PC-3 (cell line): ENCODE data around the gene SHISAL2A. TPM values are rescaled to one million over a fixed set of nuclear protein-coding genes. Genes with fewer than 3 reads are reported as not detected.

Experiments
- ATAC-seq: fragments of 200-7000 bp; cut with Tn5 transposase; 2 replicates; pipeline ENCODE4 v1.9.1; 2020; ENCODE audit warnings: mild to moderate bottlenecking, moderate library complexity
- BruUV-seq: library from RNA; stranded (reverse); fragments of 400-500 nt; replicated peaks from 2 replicates; lab custom pipeline; 2021; lab: Mats Ljungman, UMichigan
- CTCF ChIA-PET: fragments of 300-600 bp; sonication (Branson Sonifier 250); formaldehyde crosslinking; loops from one replicate; lab custom pipeline; 2022; ENCODE audit warnings: antibody characterized with exemption; lab: Charles Lee
- POLR2A ChIA-PET: fragments of 300-600 bp; sonication (Branson Sonifier 250); formaldehyde crosslinking; loops from one replicate; lab custom pipeline; 2022; ENCODE audit warnings: antibody characterized with exemption; ENCODE audit not compliant: unreplicated experiment; lab: Charles Lee
- DNase-seq: peaks from one replicate; pipeline ENCODE4 v3.0.0-alpha.2; 2015
- H2AFZ ChIP-seq: fragments of 300-600 bp; sonication (generic); 2 replicates; pipeline ENCODE4 v1.6.0; 2016; ENCODE audit warnings: antibody characterized with exemption, low read length
- H3F3A ChIP-seq: fragments of 300-600 bp; sonication (generic); one replicate; pipeline ENCODE4 v1.6.0; 2017; ENCODE audit warnings: antibody characterized with exemption, low read length, control low read depth, mild to moderate bottlenecking; ENCODE audit not compliant: unreplicated experiment
- H3K27ac ChIP-seq: fragments of 300-600 bp; sonication (generic); 2 replicates; pipeline ENCODE4 v1.5.1; 2016; ENCODE audit warnings: mild to moderate bottlenecking, low read length
- H3K27me3 ChIP-seq: fragments of 300-600 bp; sonication (generic); 2 replicates; pipeline ENCODE4 v1.6.1; 2016; ENCODE audit warnings: low read length, mixed read lengths
- H3K36me3 ChIP-seq: fragments of 300-600 bp; sonication (generic); 2 replicates; pipeline ENCODE4 v1.6.1; 2016; ENCODE audit warnings: low read depth, mixed run types, low read length, mixed read lengths
- H3K4me1 ChIP-seq: fragments of 300-600 bp; sonication (generic); 2 replicates; pipeline ENCODE4 v1.5.1; 2016; ENCODE audit warnings: low read length; ENCODE audit not compliant: insufficient read depth
- H3K4me2 ChIP-seq: fragments of 300-600 bp; sonication (generic); 2 replicates; pipeline ENCODE4 v1.6.0; 2016; ENCODE audit warnings: low read length
- H3K4me3 ChIP-seq: fragments of 300-600 bp; sonication (generic); 2 replicates; pipeline ENCODE4 v1.5.1; 2016; ENCODE audit warnings: mild to moderate bottlenecking, low read length, mixed read lengths
- H3K79me2 ChIP-seq: fragments of 300-600 bp; sonication (generic); 2 replicates; pipeline ENCODE4 v1.6.1; 2017; ENCODE audit warnings: low read length, mixed read lengths
- H3K9ac ChIP-seq: fragments of 300-600 bp; sonication (generic); 2 replicates; pipeline ENCODE4 v1.6.0; 2016; ENCODE audit warnings: mild to moderate bottlenecking, low read length
- H3K9me2 ChIP-seq: fragments of 300-600 bp; sonication (generic); replicated peaks from 2 replicates; pipeline ENCODE4 v1.6.1; 2016; ENCODE audit warnings: mixed run types, low read length, mixed read lengths
- H3K9me3 ChIP-seq: fragments of 300-600 bp; sonication (generic); 2 replicates; pipeline ENCODE4 v1.6.1; 2016; ENCODE audit warnings: low read length, mixed read lengths
- H4K20me1 ChIP-seq: fragments of 300-600 bp; sonication (generic); 2 replicates; pipeline ENCODE4 v1.6.1; 2016; ENCODE audit warnings: low read length, mixed read lengths
- CTCF ChIP-seq: fragments of 300-600 bp; sonication (generic); conservative IDR thresholded peaks from 2 replicates; pipeline ENCODE4 v1.5.1; 2017; ENCODE audit warnings: antibody characterized with exemption, low read depth, mild to moderate bottlenecking, low read length
- EZH2 ChIP-seq: fragments of 300-600 bp; sonication (generic); IDR thresholded peaks from one replicate; pipeline ENCODE4 v1.6.1; 2017; ENCODE audit warnings: antibody characterized with exemption, mild to moderate bottlenecking, low read length; ENCODE audit not compliant: unreplicated experiment
- EZH2phosphoT487 ChIP-seq: fragments of 300-600 bp; sonication (generic); IDR thresholded peaks from 2 replicates; pipeline ENCODE4 v1.6.1; 2018; ENCODE audit warnings: mild to moderate bottlenecking, antibody characterized with exemption, low read length, borderline replicate concordance
- intact Hi-C: fragments of 100-400 bp; cut with micrococcal nuclease; formaldehyde crosslinking; loops from 2 replicates; pipeline ENCODE4 v1.9.0; 2023
- total RNA-seq: library from RNA; depleted of rRNA; stranded (reverse); fragments of >200 nt; gene quantifications from 2 replicates; pipeline ENCODE4 v1.2.3, GENCODE V29; 2014

SHISAL2A gene
- total RNA-seq, 1 experiment from 2014 or later, result not detected

GRCh38 chr1:52670604-52671003 is 37.6 kb downstream of the SHISAL2A start:
- Histone ChIP-seq H3K27ac (no peak overlapping the region), H3K27me3 (no peaks in the 10 kb centered on the region), H3F3A (no peaks in the 10 kb centered on the region), H3K9ac (no peak overlapping the region), H3K36me3 (no peaks in the 10 kb centered on the region), H3K4me3 (no peak overlapping the region), H3K79me2 (no peaks in the 10 kb centered on the region), H3K4me1 (peaks cover 27% of the 10 kb centered on the region), H4K20me1 (no peaks in the 10 kb centered on the region), H2AFZ (no peak overlapping the region), H3K9me3 (no peaks in the 10 kb centered on the region), H3K4me2 (no peak overlapping the region), H3K9me2 (no peaks in the 10 kb centered on the region)
- no TSS peak for BruUV-seq
- ChIA-PET CTCF (no interaction called here), POLR2A (no interaction called here)
- no peak for ATAC-seq
- intact Hi-C loops, result no loop called here
- TF ChIP-seq CTCF (no peak), EZH2phosphoT487 (no peak), EZH2 (no peak)
- no peak for DNase-seq

- Histone ChIP-seq H3K36me3 (no peaks in the 10 kb centered on the region), H3K4me2 (no peak overlapping the region), H3K9me2 (no peaks in the 10 kb centered on the region), H3K27me3 (no peaks in the 10 kb centered on the region), H4K20me1 (no peaks in the 10 kb centered on the region), H3K4me1 (peaks cover 24% of the 10 kb centered on the region), H3F3A (no peaks in the 10 kb centered on the region), H3K9me3 (no peaks in the 10 kb centered on the region), H3K27ac (no peak overlapping the region), H3K79me2 (no peaks in the 10 kb centered on the region), H3K9ac (no peak overlapping the region), H2AFZ (no peak overlapping the region), H3K4me3 (no peak overlapping the region)
- intact Hi-C loops, result no loop called here
- DNase-seq (no peak), ATAC-seq (no peak)
- ChIA-PET POLR2A (no interaction called here), CTCF (no interaction called here)
- TF ChIP-seq CTCF, result no peak
- no peak for TF ChIP-seq EZH2
- no peak for TF ChIP-seq EZH2phosphoT487
- BruUV-seq, result no TSS peak
Measured at GRCh38 chr1:52672946-52673345, 40.0 kb downstream of the SHISAL2A start.

- DNase-seq (no peak), ATAC-seq (no peak)
- intact Hi-C loops, result no loop called here
- Histone ChIP-seq H3K9me2 (no peaks in the 10 kb centered on the region), H3K36me3 (no peaks in the 10 kb centered on the region), H3K4me2 (no peak overlapping the region), H3K9me3 (no peaks in the 10 kb centered on the region), H3K4me3 (no peak overlapping the region), H2AFZ (no peak overlapping the region), H3K9ac (no peak overlapping the region), H3F3A (no peaks in the 10 kb centered on the region), H3K4me1 (peaks cover 20% of the 10 kb centered on the region), H4K20me1 (no peaks in the 10 kb centered on the region), H3K27ac (no peak overlapping the region), H3K79me2 (no peaks in the 10 kb centered on the region), H3K27me3 (no peaks in the 10 kb centered on the region)
- no TSS peak for BruUV-seq
- no peak for TF ChIP-seq CTCF
- no peak for TF ChIP-seq EZH2phosphoT487
- no peak for TF ChIP-seq EZH2
- POLR2A ChIA-PET, result no interaction called here
- CTCF ChIA-PET, result no interaction called here
Measured at GRCh38 chr1:52673513-52673912, 40.5 kb downstream of the SHISAL2A start.
